OCI-LY1 (cell line): ENCODE results near the gene C1QTNF1.

Source experiments
- H2AFZ ChIP-seq: fragments of 200-600 bp; sonication (generic), shearing (Covaris generic); 2 replicates; pipeline ENCODE4 v1.6.0; 2014; ENCODE audit warnings: antibody characterized with exemption, mild to moderate bottlenecking, low read length
- H3F3A ChIP-seq: fragments of 200-600 bp; sonication (generic), shearing (Covaris generic); 2 replicates; pipeline ENCODE4 v1.6.0; 2014; ENCODE audit warnings: mild to moderate bottlenecking, antibody characterized with exemption, low read length, moderate library complexity; ENCODE audit not compliant: insufficient read depth
- H3K27ac ChIP-seq: fragments of 200-600 bp; sonication (generic); 2 replicates; pipeline ENCODE4 v1.5.1; 2014; ENCODE audit warnings: low read length, mixed run types, mild to moderate bottlenecking, low read depth; ENCODE audit not compliant: poor library complexity, severe bottlenecking
- H3K27me3 ChIP-seq: fragments of 200-600 bp; sonication (generic); 2 replicates; pipeline ENCODE4 v1.6.0; 2014; ENCODE audit warnings: antibody characterized with exemption, mild to moderate bottlenecking, low read length, moderate library complexity; ENCODE audit not compliant: insufficient read depth
- H3K36me3 ChIP-seq: fragments of 200-600 bp; sonication (generic); 2 replicates; pipeline ENCODE4 v1.6.1; 2014; ENCODE audit warnings: mild to moderate bottlenecking, antibody characterized with exemption, low read length, moderate library complexity, mixed read lengths; ENCODE audit not compliant: insufficient read depth
- H3K4me1 ChIP-seq: fragments of 200-600 bp; sonication (generic); 2 replicates; pipeline ENCODE4 v1.5.1; 2014; ENCODE audit warnings: mild to moderate bottlenecking, low read length, moderate library complexity; ENCODE audit not compliant: insufficient read depth, severe bottlenecking
- H3K4me2 ChIP-seq: fragments of 200-600 bp; sonication (generic), shearing (Covaris generic); 2 replicates; pipeline ENCODE4 v1.6.1; 2014; ENCODE audit warnings: low read length
- H3K4me3 ChIP-seq: fragments of 200-600 bp; sonication (generic); 2 replicates; pipeline ENCODE4 v1.5.1; 2014; ENCODE audit warnings: low read length, low read depth, mild to moderate bottlenecking, mixed read lengths; ENCODE audit not compliant: poor library complexity, severe bottlenecking
- H3K79me2 ChIP-seq: fragments of 200-600 bp; shearing (Covaris generic); 2 replicates; pipeline ENCODE4 v1.6.1; 2016; ENCODE audit warnings: mixed run types, low read length, mixed read lengths; ENCODE audit not compliant: insufficient read depth
- H3K9ac ChIP-seq: fragments of 200-600 bp; sonication (generic), shearing (Covaris generic); 2 replicates; pipeline ENCODE4 v1.6.1; 2014; ENCODE audit warnings: mild to moderate bottlenecking, low read length, mixed read lengths
- H3K9me2 ChIP-seq: fragments of 200-600 bp; sonication (generic), shearing (Covaris generic); 2 replicates; pipeline ENCODE4 v1.6.1; 2014; ENCODE audit warnings: low read depth, mild to moderate bottlenecking, low read length, mixed read lengths
- H3K9me3 ChIP-seq: fragments of 200-600 bp; shearing (Covaris generic); 2 replicates; pipeline ENCODE4 v1.6.1; 2014; ENCODE audit warnings: low read length, mixed read lengths
- H4K20me1 ChIP-seq: fragments of 200-600 bp; sonication (generic), shearing (Covaris generic); 2 replicates; pipeline ENCODE4 v1.6.0; 2016; ENCODE audit warnings: mild to moderate bottlenecking, low read length; ENCODE audit not compliant: insufficient read depth
- EZH2 ChIP-seq: fragments of 200-600 bp; sonication (generic), shearing (Covaris generic); IDR thresholded peaks from 2 replicates; pipeline ENCODE4 v1.8.0; 2017; ENCODE audit warnings: borderline replicate concordance, mixed run types, mild to moderate bottlenecking, antibody characterized with exemption, low read length, moderate library complexity, mixed read lengths
- TF ChIP-seq, protein P1 (sequence below): fragments of 200-600 bp; sonication (generic), shearing (Covaris generic); IDR thresholded peaks from 2 replicates; pipeline ENCODE4 v1.5.1; 2017; ENCODE audit warnings: mild to moderate bottlenecking, antibody characterized with exemption, low read length, moderate library complexity, mixed read lengths

Gene C1QTNF1

DNA sequence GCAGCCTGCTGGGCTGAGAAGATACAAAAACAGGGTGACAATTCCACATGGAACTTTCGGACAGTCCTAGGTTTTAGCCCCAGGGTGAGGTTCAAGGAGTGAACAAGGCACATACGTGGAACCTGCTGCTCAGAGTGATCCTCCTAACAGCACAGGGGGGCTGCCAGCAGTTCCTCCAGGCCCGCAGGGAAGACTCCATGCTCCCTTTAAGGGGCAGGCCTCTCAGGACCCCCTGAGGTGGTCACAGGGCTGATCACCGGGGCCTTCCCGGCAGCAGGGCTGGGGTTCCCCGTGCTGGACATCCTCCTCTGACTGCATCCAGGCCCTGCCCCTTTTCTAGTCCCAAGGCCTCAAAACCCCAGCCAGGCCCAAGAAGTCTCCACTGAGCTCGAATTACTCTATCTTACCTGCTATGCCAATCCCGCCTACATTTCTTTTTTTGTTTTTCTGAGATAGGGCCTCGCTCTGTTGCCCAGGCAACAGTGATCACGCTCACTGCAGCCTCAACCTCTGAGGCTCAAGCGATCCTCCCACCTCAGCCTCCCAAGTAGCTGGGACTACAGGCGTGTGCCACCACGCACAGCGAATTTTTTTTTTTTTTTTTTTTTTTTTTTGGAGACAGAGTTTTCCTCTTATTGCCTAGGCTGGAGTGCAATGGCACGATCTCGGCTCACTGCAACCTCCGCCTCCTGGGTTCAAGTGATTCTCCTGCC, 24.8 kb upstream of the C1QTNF1 start:
- H3K4me1 ChIP-seq = no peaks in the 10 kb centered on the region
- H3K9ac ChIP-seq = no peak overlapping the region
- H3K4me2 ChIP-seq = no peak overlapping the region
- no peaks in the 10 kb centered on the region for H3F3A ChIP-seq
- H3K79me2 ChIP-seq = no peaks in the 10 kb centered on the region
- TF ChIP-seq, protein P1, sequence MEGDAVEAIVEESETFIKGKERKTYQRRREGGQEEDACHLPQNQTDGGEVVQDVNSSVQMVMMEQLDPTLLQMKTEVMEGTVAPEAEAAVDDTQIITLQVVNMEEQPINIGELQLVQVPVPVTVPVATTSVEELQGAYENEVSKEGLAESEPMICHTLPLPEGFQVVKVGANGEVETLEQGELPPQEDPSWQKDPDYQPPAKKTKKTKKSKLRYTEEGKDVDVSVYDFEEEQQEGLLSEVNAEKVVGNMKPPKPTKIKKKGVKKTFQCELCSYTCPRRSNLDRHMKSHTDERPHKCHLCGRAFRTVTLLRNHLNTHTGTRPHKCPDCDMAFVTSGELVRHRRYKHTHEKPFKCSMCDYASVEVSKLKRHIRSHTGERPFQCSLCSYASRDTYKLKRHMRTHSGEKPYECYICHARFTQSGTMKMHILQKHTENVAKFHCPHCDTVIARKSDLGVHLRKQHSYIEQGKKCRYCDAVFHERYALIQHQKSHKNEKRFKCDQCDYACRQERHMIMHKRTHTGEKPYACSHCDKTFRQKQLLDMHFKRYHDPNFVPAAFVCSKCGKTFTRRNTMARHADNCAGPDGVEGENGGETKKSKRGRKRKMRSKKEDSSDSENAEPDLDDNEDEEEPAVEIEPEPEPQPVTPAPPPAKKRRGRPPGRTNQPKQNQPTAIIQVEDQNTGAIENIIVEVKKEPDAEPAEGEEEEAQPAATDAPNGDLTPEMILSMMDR = no peak
- TF ChIP-seq EZH2 = no peak
- H3K36me3 ChIP-seq = peaks cover 29% of the 10 kb centered on the region
- no peak overlapping the region for H3K4me3 ChIP-seq
- no peaks in the 10 kb centered on the region for H3K9me2 ChIP-seq
- no peak overlapping the region for H3K27ac ChIP-seq
- no peaks in the 10 kb centered on the region for H3K27me3 ChIP-seq
- H4K20me1 ChIP-seq = no peaks in the 10 kb centered on the region
- no peak overlapping the region for H2AFZ ChIP-seq
- no peaks in the 10 kb centered on the region for H3K9me3 ChIP-seq

- H3K79me2 ChIP-seq = no peaks in the 10 kb centered on the region
- H2AFZ ChIP-seq = no peak overlapping the region
- H3K9me2 ChIP-seq = no peaks in the 10 kb centered on the region
- no peaks in the 10 kb centered on the region for H4K20me1 ChIP-seq
- no peak overlapping the region for H3K27ac ChIP-seq
- H3K4me2 ChIP-seq = no peak overlapping the region
- no peaks in the 10 kb centered on the region for H3K4me1 ChIP-seq
- H3K27me3 ChIP-seq = no peaks in the 10 kb centered on the region
- no peaks in the 10 kb centered on the region for H3F3A ChIP-seq
- H3K9me3 ChIP-seq = no peaks in the 10 kb centered on the region
- H3K9ac ChIP-seq = no peak overlapping the region
- no peak overlapping the region for H3K4me3 ChIP-seq
- H3K36me3 ChIP-seq = peaks cover 25% of the 10 kb centered on the region
- TF ChIP-seq, protein P1 = no peak
- no peak for TF ChIP-seq EZH2
Measured at GRCh38 chr17:78999947-79000395, 24.0 kb upstream of the C1QTNF1 start.

- H3K4me2 ChIP-seq = no peak overlapping the region
- no peak overlapping the region for H3K4me3 ChIP-seq
- H3K79me2 ChIP-seq = no peaks in the 10 kb centered on the region
- no peaks in the 10 kb centered on the region for H3K9me3 ChIP-seq
- no peak overlapping the region for H2AFZ ChIP-seq
- H3K9me2 ChIP-seq = no peaks in the 10 kb centered on the region
- no peaks in the 10 kb centered on the region for H4K20me1 ChIP-seq
- H3K9ac ChIP-seq = no peak overlapping the region
- TF ChIP-seq EZH2 = no peak
- TF ChIP-seq, protein P1 = no peak
- no peaks in the 10 kb centered on the region for H3K27me3 ChIP-seq
- no peaks in the 10 kb centered on the region for H3K4me1 ChIP-seq
- H3F3A ChIP-seq = no peaks in the 10 kb centered on the region
- no peak overlapping the region for H3K27ac ChIP-seq
- peaks cover 24% of the 10 kb centered on the region for H3K36me3 ChIP-seq
Measured at GRCh38 chr17:79000396-79001189, 23.4 kb upstream of the C1QTNF1 start.
